HG02943 (cell line): Measurements from ENCODE around the gene FAM25G.
"Not testable (repeated sequence)": the region's sequence is repeated elsewhere in the genome, so short reads cannot be mapped to it uniquely, and the experiment has no call there.

Experiments used
- ATAC-seq: cut with Tn5 transposase; IDR thresholded peaks from one replicate; pipeline ENCODE4 v1.9.1; 2021; ENCODE audit warnings: mild to moderate bottlenecking, low read depth, moderate library complexity; ENCODE audit not compliant: unreplicated experiment

The FAM25G gene

DNA sequence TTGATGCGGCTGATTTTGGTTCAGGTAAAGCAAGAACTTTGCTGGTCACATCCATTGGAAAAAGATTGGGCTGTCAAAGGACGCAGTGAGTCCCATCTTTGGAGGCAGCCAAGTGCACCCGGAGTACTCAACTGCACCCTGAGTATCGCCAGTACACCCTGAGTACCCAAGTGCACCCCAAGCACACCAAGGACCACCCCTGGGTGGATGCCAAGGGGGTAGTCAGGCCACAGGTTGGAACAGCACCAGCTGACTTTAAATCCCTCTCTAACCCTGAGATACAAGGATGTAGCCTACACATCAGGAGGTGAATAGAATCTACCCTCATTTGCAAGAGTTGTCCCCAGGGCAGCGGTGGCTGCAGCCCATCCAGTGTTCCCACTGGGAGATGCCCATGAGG is 24.0 kb downstream of the FAM25G start:
- not testable (repeated sequence) for ATAC-seq

DNA sequence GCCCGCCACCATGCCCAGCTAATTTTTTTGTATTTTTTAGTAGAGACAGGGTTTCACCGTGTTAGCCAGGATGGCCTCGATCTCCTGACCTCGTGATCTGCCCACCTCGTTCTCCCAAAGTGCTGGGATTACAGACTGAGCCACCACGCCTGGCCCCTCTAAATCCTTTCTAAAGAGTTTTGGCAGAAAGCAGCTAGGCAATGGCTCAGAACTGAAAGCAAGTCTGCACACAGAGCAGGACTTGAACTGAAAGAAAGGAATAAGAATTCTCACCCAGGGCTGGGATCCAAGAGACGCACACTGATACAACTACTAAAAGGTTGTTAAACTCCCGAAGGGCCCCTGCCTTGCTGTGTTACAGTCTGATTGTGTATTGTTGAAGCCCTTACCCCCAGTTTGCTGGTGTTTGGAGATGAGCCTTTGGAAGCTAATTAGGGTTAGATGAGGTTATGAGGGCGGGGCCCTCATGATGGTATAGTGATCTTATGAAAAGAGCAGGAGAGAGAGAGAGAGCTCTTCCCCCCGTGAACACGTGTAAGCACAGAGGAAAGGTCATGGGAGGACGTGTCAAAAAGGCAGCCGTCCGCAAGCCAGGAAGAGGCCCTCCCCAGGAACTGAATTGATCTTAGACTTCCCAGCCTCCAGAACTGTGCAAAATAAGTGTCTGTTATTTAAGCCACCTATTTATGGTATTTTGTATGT is 26.1 kb downstream of the FAM25G start:
- ATAC-seq: not testable (repeated sequence)

DNA sequence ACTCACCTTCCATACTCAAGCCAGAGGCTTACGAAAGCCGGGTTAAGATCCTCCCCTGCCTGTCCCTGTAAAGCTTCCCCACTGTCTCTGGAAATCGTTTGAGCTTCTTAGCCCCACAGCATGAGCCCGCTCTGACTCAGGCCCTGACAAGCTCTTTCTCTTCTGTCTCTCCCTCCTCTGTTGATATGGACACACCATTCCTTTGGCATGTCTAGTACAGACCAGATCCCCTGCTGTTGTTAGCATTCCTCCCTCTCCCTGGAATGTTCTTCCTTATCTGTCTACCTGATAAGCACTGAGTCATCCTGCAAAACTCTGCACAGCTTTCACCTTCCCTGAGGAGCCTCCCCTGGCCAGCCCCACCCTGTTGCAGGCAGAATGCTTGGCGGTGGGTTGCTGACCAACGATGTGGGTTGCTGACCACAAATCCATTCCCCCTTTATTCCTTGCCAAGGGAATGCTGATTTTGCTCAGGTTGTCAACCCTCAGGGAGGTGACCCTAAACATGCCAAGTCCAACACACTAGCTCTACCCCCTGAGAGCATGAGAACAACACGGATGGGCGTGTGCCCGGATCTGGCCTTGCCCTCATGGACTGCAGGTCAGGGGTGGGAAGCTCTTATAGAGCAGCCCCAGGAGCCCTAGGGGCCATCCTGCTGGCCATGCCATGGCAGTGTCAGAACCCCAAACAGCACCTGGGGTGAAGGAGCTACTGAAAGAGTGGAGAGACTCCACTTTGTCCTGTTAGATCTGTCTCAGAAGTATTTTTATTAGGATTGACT is 28.7 kb downstream of the FAM25G start:
- not testable (repeated sequence) for ATAC-seq

DNA sequence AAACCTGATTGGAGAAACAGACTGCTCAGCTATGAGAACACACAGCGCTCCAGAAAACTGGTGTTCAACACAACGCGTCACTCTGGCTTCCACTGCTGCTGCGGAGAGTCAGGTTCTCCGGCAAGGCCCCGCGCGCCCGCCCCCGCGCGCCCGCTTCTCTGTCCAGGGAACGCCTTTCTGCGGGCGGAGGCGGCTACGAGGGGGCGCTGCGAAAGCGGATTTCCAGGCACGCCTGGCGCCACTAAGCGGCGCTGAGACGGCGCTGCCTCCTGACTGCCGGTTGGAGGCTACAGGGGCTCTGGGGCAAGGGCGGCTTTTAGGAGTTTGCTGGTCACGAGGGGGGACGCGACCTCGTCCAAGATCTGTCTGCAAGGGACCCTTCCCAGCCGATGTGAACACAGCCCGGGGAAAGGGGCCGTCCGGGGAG is 30.2 kb downstream of the FAM25G start:
- ATAC-seq: not testable (repeated sequence)

DNA sequence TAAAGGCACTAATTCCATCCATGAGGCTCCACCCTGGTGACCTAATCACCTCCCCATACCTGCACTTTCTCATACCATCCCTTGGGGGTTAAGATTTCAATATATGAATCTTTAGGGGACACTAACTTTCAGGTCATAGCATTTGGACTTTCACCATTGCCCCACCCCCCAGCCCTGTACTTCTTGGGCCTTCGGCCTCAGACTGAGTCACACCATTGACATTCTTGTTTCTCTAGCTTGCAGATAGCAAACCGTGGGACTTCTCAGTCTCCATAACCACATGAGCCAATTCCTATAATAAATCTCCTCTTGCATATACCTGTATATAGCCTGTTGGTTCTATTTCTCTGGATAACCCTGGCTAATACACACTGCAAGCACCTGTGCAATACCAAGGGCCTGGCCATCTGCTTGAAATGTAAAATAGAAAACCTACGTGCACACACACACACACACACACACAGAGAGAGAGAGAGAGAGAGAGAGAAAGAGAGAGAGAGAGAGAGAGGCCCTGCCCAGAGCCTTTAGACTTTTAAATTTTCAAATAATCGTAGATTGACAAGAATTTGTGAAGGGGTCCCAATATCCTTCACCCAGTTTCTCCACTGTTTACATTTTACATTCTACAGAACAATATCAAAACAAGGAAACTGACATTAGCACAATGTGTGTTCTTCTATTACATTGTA is 32.9 kb downstream of the FAM25G start:
- no peak for ATAC-seq

DNA sequence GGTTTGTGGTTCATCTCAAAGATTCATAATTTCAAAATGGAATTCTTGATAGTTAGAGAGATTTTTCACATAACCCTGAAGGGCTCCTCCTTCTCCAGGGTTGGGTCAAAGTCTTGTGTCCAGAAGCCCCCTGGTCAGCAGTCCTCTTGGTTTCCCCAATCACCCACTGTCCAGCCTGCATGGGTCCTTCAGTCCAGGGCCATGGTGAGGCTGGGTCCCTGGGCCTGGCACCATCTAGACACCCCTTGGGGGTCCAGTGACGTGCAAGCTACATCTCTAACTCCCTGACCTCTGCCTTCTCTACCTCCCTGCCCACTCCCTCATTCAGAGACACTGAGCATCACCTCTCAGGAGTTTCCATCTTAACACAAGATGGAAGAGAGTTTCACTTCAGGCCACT is 33.7 kb downstream of the FAM25G start:
- no peak for ATAC-seq

DNA sequence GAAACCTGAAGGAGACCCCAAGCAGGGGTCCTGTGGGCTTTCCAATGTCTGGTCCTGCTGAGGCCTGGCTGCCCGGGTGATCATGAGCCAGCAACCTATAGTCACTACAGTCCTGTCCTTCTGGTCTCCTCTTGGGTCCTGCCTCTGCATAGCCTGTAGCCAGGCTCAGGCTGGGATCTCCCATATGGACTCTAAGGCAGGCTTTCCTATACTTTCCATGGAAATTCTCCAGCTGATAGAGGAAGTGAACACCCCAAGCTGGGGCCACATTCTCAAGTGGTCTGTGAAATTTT is 34.0 kb downstream of the FAM25G start:
- ATAC-seq: no peak

DNA sequence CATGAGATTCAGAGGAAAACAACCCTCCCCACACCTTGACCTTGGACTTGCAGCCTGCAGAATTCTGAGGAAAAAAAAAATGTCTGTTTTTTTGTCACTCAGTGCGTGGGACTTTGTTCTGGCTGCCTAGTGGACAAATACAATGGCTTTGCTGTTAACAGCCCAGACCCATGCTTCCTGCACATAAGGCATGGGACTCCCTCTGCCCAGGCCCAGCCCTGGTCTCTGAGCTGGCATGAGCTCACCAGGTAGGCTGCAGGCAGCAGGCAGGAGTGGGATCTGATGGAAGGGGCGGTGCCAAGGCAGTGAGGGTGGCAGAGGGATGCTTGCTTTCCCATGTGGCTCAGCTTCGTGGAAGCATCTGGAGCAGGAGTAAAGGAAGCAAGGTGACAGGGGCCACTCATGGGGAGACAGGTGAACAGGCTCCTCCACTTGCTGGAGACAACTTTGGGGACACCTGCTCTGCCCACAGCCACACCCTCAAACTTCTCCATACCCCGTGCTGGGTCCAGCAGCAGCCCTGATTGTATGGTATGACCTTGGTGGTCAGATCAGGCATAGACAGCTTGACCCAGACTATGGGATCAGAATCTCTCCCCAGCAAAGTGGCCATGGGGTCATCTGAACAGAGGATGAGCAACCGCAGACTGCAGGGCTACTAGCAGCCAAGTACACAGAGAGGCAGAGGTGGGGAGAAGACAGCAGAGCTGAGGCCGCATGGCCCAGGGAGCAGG is 34.5 kb downstream of the FAM25G start:
- no peak for ATAC-seq

DNA sequence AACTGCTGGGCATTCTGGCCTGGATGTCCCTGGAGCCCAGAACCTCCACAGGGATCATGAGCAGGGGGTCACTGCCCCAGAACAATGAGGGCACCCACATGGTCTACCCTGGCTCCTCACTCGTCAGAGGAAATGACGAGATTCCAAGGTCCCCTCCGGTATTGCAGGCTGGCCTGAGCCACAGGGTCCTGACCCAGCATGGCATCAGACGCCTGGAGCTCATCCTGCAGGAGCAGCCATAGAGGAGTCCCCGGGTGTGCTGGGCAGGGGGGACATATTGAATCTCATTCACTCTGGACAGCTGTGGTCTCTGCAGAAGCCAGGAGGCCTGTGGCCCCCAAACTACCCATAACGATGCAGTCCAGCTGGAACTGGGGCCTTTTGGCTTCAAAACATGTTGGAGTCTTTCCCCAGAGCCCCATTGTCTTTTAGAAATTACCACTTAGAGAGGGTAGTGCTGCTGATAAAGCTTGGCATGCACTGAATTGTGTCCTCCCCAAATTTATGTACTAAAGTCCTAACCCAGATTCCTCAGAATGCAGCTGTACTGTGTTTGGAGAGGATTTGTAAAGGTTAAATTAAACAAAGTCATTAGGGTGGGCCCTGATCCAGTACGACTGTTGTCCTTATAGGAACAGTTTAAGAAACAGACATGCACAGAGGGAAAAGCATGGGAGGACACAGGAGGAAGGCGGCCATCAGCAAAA is 35.3 kb downstream of the FAM25G start:
- no peak for ATAC-seq

DNA sequence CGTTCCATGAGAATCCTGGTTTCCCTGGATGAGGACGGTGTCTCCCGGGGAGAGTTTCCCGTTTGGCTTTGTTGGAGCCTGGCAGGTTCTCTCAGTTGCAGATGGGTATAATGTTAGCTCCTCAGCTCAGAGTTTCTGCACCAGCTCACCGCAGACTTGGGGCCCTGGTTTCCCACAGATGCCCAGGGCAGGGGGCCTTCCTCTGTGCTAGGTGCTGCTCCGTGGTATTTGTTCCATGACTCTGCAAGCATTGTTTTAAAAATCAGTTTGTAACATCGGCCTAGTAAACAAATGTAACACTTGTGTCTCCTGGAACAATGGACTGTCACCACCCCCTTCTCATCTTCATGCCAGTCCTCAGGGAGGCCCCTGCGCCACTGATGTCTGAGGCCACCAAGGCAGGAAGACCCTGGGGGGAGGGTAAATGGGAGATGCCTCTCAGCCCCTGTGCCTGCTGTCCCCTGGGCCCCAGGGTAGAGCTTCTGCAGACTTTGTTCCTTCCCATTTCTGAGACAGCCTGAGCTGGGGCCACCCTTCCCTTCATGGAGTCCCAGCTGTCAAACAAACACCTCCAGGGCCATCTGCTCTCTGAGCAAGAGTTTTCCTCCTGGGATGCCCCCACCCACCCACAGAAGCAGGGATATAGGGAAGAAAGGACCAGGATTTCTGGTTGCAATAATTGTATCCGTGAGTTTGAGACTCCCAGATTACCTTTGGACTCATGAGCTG is 36.0 kb downstream of the FAM25G start:
- not testable (repeated sequence) for ATAC-seq

DNA sequence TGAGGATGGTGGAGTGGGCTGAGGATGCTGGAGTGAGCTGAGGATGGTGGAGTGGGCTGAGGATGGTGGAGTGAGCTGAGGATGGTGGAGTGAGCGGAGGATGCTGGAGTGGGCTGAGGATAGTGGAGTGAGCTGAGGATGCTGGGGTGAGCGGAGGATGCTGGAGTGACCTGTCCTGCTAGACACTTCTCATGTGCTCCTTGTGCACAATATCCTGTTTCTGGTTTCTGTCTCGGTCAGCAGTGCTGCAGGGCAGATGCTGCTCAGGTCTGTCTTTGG is 36.8 kb downstream of the FAM25G start:
- ATAC-seq: no peak

DNA sequence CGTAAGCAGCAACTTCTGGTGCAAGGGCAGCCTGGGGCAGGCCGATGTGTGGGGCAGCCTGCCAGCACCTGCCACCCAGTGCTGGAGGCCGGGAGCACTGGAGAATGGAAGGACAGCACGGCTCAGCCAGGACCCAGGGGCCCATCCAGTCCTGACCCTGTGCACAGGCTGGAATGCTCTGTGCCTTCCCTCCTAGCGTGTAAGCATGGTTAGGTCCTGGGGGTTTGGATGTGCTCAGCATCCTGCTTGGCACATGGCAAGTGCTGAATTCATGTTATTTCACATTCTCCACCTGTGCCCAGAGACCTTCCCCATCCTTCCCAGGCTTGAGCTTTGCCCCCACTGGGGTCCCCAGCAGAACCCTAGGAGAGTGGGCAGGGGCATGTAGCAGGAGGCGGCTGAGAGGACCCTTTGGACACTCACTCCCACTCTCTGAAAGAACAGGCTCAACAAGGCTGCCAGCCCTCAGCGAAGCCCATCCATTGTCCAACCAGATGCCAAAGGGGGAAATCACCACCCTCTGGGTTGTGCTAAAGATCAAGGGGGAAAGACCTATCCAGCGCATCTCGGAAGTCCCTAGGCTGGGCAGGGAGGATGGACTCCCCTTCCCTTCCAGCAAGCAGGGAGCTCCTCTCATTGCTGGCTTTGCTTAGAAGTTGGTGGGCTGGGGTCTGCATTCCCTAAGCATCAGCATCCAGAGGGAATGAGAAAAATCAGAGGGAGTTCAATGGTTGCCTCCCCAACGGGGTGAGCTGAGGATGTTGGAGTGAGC is 37.3 kb downstream of the FAM25G start:
- no peak for ATAC-seq

DNA sequence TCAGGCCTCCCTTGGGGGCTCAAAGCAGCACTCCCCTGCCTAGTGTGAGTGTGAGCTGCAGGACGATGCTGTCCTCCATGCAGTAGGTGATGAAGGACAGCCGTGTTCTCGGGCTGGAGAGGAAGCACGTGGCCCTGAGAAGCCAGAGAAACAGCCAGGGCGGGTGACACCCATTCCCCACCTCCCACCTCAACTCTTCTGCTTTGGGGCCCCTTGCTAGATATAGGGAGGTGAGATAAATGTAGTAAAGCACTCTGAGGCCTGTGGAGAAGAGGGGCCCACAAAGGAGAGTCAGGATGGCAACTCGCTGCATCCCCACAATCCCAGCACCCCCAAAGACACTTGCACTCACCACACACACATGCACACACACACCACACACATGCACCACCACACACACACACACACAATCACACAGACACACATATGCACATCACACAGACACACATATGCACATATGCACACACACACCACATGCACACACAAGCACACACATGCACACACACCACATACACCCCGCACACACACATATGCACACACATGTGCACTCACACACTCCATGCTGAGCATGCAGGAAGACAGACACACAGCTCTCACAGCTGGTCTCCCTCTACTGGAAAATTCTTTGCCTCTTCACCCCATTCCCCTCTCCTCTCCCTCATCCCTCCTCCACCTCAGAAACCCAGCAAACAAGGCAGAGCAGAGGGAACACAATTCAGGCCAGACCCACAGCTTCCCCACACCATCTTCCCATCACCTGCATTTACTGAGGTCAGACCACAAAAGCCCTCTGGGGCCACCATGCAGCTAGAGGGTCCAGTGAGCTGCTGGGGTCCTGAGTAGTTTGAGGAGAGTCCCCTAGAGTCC is 38.1 kb downstream of the FAM25G start:
- ATAC-seq: no peak

DNA sequence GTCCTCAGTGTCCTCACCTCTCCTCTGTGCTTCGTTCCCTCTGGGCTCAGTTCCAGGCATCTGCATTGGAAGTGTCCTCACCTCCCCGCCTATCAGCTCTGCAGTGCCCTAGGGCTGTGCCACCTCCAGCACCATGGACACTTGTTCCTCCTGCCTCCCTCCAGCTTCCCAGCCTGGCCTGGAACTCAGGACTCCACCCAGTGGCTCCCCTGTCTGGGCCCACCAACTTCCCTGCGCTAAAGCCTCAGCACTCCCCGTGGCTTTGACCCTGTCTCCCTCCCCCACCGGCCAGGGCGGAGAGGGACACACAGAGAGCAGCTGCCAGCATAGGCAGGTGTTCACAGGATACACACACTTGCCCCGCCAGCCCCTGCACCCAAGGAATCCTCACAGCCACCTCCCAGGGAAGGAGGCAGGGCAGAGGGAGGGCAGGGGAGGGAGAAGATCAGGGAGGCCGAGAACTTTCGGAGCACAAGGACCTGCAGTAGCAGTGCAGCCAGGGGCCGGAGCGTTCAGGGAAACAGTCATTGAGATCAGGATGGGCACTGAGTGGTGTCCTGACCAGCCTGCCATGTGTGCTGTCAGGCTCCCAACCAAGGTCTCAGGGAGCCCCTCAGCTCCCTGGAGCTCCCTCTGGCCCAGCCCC is 38.9 kb downstream of the FAM25G start:
- no peak for ATAC-seq

DNA sequence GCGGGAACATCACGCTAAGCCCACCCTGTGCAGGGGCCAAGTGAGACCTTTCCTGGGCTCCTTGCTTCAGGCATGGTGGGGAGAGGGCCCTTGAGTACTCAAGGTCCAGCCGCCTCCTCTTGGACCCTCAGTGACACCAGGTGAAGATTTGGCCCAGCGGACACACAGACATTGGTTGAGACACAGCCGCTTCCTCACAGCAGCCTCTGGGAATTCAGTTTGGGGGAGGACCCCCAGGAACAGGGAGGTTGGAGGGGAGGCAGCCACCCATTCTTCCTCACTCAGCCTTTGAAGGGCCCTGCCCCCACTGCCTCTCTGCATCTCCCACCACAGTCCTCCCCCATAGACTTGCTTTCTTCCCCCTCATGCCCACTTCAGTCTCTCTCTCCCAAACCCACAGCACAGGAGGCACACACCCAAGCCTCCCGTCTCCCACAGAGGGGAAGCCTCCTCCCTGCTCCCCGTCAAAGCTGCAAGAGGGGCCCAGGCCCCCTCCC is 39.5 kb downstream of the FAM25G start:
- ATAC-seq: no peak

DNA sequence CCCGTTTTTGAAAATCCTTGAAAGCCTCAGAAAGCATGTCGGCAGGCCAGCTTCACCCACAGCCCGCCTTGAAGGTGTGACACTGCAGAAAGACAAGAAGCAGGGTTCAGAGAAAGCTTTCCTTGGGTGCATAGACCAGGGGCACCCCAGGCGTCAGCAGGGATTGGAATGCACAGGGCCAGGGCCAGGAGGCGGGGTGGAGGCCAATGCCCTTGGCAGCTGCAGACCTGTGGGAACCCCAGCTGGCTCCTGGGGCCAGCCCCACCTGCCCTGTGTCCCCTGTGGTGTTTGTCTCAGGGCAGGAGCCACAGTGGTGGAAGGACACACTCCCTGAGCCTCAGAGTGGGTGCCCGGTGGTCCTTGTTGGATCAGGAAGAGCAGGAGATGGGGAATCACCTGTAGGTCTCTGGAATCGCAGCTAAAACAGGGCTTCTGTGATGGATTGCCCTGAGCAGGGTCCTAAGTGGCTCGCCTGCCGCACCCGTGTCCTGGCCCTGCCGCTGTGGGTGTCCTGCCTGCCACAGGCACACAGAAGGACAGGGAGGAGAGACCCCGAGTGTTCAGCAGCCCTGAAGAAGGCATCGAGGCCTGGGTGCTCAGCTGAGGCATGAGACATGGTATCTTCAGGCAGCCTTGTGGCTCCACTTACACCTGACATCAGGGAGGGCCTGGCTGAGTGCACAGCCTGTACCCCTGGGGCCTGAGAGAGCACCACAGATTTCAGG is 40.1 kb downstream of the FAM25G start:
- ATAC-seq: no peak

DNA sequence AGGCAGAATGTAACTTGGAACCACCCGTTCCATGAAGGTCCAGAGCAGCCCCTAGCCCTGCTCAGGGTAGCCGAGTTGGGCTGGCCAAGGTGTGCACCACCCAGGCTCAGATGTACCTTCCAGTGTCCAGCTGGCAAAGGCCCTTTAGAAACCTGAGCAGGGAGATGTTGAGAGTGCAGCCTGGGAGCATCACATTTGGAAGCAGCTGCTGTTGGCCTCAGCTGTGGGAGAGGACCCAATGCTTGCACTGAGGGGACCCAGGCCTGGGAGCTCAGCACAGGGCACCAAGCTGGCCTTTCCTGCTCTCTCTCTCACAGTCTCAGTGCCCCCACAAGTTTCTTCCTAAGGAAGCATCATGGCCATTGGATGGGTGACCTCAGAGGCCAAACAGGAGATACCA is 41.1 kb downstream of the FAM25G start:
- no peak for ATAC-seq
